Bronchial epithelial cell (primary cell): ENCODE data around the gene DCHS1. TPM values are rescaled to one million over a fixed set of nuclear protein-coding genes. Genes with fewer than 3 reads are reported as not detected.

Source experiments
- DNase-seq: peaks from one replicate; pipeline ENCODE4 v3.0.0-alpha.2; 2010; ENCODE audit warnings: low read depth
- FAIRE-seq: peaks from 2 replicates; lab custom pipeline; 2011; peaks lifted over from hg19 to GRCh38; lab: Jason Lieb, UNC
- H3K27me3 ChIP-seq: 2 replicates; pipeline ENCODE4 v1.5.1; 2011; ENCODE audit warnings: low read length; ENCODE audit not compliant: control insufficient read depth, insufficient read depth
- H3K36me3 ChIP-seq: 2 replicates; pipeline ENCODE4 v1.5.1; 2011; ENCODE audit warnings: low read length; ENCODE audit not compliant: control insufficient read depth, insufficient read depth
- H3K4me3 ChIP-seq: 2 replicates; pipeline ENCODE4 v1.5.1; 2011; ENCODE audit warnings: mild to moderate bottlenecking, low read depth, low read length, control low read depth
- CTCF ChIP-seq: IDR thresholded peaks from 2 replicates; pipeline ENCODE4 v1.5.1; 2011; ENCODE audit warnings: mild to moderate bottlenecking, moderate library complexity, low read length, control low read depth, inconsistent platforms; ENCODE audit not compliant: insufficient read depth, severe bottlenecking
- total RNA-seq: library from RNA; depleted of rRNA; stranded (reverse); fragments of >200 nt; gene quantifications from 2 replicates; pipeline ENCODE4 v1.2.1, GENCODE V29; 2014

Gene DCHS1
- total RNA-seq, 1 donor from 2014 or later, result 0.26 TPM

GRCh38 chr11:6682591-6682935, 27.0 kb upstream of the DCHS1 start:
- Histone ChIP-seq H3K27me3 (no peaks in the 10 kb centered on the region), H3K4me3 (peak overlapping the region; percentile 58), H3K36me3 (no peaks in the 10 kb centered on the region)
- TF ChIP-seq CTCF, result no peak
- peak; percentile 7 for DNase-seq
- no peak for FAIRE-seq

GRCh38 chr11:6681949-6682348, 26.3 kb upstream of the DCHS1 start:
- no peak for TF ChIP-seq CTCF
- FAIRE-seq (no peak), DNase-seq (no peak)
- Histone ChIP-seq H3K36me3 (no peaks in the 10 kb centered on the region), H3K4me3 (peak overlapping the region; percentile 58), H3K27me3 (no peaks in the 10 kb centered on the region)

DNA sequence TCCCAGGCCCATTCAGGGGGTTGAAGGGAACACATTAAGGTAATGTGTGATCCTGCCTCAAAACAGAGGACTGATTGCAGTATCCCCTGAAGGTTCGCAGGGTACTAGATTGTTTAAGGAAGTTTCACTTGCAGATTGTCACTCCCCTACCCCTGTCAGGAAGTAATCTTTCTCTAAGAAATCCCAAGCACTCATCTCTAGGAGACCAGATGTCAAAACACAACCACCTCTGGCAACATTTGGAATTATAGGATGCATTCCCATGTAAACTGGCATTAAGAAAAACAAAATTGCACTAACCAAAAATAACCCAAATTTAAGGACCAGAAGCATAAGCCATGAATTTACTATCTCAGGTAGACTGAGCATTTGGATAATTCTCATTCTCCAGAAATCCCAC, 25.9 kb upstream of the DCHS1 start:
- no peak overlapping the region for H3K4me3 ChIP-seq
- H3K27me3 ChIP-seq, result no peaks in the 10 kb centered on the region
- DNase-seq (no peak), FAIRE-seq (no peak)
- no peak for TF ChIP-seq CTCF
- no peaks in the 10 kb centered on the region for H3K36me3 ChIP-seq

DNA sequence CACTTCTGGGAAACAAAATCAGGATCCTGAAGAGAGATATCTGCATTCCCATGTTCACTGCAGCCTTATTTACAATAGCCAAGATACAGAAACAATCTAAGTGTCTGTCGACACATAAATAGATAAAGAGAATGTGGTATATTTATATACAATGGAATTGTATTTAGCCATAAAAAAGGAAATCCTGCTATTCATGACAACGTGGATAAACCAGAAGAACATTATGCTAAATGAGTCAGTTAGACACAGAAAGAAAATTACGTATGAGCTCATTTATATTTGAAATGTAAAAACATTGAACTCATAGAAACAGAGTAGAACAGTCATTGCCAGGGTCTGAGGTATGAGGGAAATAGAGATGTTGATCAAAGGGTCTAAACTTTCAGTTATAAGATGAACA, 21.4 kb upstream of the DCHS1 start:
- DNase-seq (no peak), FAIRE-seq (no peak)
- TF ChIP-seq CTCF, result no peak
- Histone ChIP-seq H3K27me3 (no peaks in the 10 kb centered on the region), H3K4me3 (no peak overlapping the region), H3K36me3 (no peaks in the 10 kb centered on the region)

DNA sequence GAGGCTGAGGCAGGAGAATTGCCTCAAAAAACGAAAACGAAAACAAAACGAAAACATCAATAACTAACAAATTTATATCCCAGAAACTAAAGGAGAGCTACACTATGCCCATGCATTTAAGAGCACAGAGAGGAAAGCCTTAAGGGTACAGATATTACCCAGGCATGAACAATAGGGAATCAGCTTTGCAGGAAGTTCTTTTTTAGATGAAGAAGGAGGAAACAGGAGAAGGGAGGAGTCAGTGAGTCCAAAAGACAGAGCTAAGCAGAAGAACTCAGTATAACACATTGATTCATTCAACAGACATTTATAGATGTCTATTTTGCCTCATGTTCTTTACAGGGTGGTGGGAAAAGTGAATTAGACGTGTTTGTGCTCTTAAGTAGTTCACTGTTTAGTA, 19.3 kb upstream of the DCHS1 start:
- no peak for DNase-seq
- no peak for TF ChIP-seq CTCF
- H3K36me3 ChIP-seq, result no peaks in the 10 kb centered on the region
- no peak for FAIRE-seq
- no peak overlapping the region for H3K4me3 ChIP-seq
- H3K27me3 ChIP-seq, result no peaks in the 10 kb centered on the region

DNA sequence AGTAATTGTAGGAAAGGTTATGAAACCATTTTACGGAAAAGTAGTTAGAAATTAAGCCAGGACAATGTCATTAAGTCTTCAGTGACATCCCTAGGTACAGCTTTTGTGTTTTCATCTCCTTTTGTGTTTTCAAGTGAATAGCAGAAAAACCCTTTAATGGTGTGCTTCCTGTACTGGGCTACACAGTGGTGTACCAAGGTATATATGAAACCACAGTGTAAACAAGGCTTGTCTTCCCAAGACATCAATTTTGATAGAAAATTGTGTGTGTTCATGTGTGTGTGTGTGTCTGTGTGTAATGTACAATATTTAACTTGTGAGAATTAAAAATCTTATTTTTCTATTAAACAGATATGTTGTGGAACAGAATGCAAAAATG, 18.6 kb upstream of the DCHS1 start:
- H3K27me3 ChIP-seq, result no peaks in the 10 kb centered on the region
- H3K4me3 ChIP-seq, result no peak overlapping the region
- FAIRE-seq, result no peak
- no peaks in the 10 kb centered on the region for H3K36me3 ChIP-seq
- no peak for TF ChIP-seq CTCF
- no peak for DNase-seq
